Measurements from ENCODE around the gene PNKP. TPM values are rescaled to one million over a fixed set of nuclear protein-coding genes. Genes with fewer than 3 reads are reported as not detected.

The PNKP gene
- total RNA-seq, 1 donor from 2014 or later: 81.3 TPM

- H3K27ac Mint-ChIP-seq (ENCODE audit: unreplicated experiment): peak overlapping the region; percentile 44
- no peak for DNase-seq
- H3K9me3 Mint-ChIP-seq (ENCODE audit: unreplicated experiment): peaks cover 16% of the 10 kb centered on the region
- TF ChIP-seq CTCF (IDR thresholded peaks at IDR 0.05; ENCODE audit: partially characterized antibody, unreplicated experiment): no peak
- H3K36me3 Mint-ChIP-seq (ENCODE audit: unreplicated experiment): peaks cover 5% of the 10 kb centered on the region
- peaks cover 10% of the 10 kb centered on the region for H3K27me3 Mint-ChIP-seq (ENCODE audit: unreplicated experiment)
- H3K4me3 Mint-ChIP-seq (ENCODE audit: unreplicated experiment): peak overlapping the region; percentile 92
- peaks cover 17% of the 10 kb centered on the region for H3K4me1 Mint-ChIP-seq (ENCODE audit: low read depth, unreplicated experiment)
Measured at GRCh38 chr19:49850221-49850486, 17.2 kb downstream of the PNKP start.

DNA sequence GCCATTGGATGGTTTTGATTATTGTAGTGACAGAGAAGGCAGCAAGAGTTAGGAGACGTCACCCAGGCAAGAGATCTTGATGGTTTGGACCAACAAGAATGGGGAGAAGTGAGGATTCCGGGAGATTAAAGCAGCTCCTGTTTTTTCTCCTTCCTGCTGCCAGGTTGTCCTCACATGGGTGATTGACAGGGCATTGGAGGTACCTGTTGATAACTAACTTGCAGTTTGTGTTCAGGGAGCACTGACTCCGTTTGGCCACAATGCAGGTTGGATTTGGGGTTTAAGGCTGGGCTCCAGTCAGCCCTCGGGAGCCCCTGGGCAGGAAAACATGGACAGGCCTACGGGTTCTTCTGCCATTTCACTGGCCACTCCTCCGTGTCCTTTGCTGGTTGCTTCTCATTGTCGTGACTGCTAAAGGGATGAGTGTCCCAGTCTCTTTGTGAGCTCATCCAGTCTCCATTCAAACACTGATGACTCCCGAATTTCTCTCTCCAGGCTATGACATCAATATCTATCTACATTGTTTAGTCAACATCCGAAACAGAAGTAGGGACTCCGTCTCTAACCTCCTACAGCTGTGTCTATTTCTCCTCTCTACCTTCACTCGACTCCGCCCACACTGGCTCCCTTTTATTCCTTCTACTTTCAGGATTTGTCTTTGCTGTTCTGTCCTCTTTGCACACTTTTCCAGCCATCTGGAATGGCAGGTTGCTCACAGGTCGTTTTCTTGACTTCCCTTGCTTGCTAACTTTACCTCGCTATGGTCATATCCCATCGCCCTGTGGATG is 17.7 kb downstream of the PNKP start:
- no peak for TF ChIP-seq CTCF (IDR thresholded peaks at IDR 0.05; ENCODE audit: partially characterized antibody, unreplicated experiment)
- Mint-ChIP-seq H3K27me3 (ENCODE audit: unreplicated experiment) (peaks cover 10% of the 10 kb centered on the region), H3K4me1 (ENCODE audit: low read depth, unreplicated experiment) (peaks cover 17% of the 10 kb centered on the region), H3K4me3 (ENCODE audit: unreplicated experiment) (peak overlapping the region; percentile 92), H3K9me3 (ENCODE audit: unreplicated experiment) (peaks cover 16% of the 10 kb centered on the region), H3K27ac (ENCODE audit: unreplicated experiment) (peak overlapping the region; percentile 44), H3K36me3 (ENCODE audit: unreplicated experiment) (peaks cover 5% of the 10 kb centered on the region)
- DNase-seq: no peak

GRCh38 chr19:49848938-49849337 is 18.4 kb downstream of the PNKP start:
- peak overlapping the region; percentile 80 for H3K4me3 Mint-ChIP-seq (ENCODE audit: unreplicated experiment)
- H3K4me1 Mint-ChIP-seq (ENCODE audit: low read depth, unreplicated experiment): peaks cover 17% of the 10 kb centered on the region
- H3K36me3 Mint-ChIP-seq (ENCODE audit: unreplicated experiment): peaks cover 5% of the 10 kb centered on the region
- peaks cover 16% of the 10 kb centered on the region for H3K9me3 Mint-ChIP-seq (ENCODE audit: unreplicated experiment)
- no peak for TF ChIP-seq CTCF (IDR thresholded peaks at IDR 0.05; ENCODE audit: partially characterized antibody, unreplicated experiment)
- no peak overlapping the region for H3K27ac Mint-ChIP-seq (ENCODE audit: unreplicated experiment)
- no peak for DNase-seq
- H3K27me3 Mint-ChIP-seq (ENCODE audit: unreplicated experiment): peaks cover 10% of the 10 kb centered on the region

- peaks cover 5% of the 10 kb centered on the region for H3K36me3 Mint-ChIP-seq (ENCODE audit: unreplicated experiment)
- no peak for DNase-seq
- no peak overlapping the region for H3K4me3 Mint-ChIP-seq (ENCODE audit: unreplicated experiment)
- H3K4me1 Mint-ChIP-seq (ENCODE audit: low read depth, unreplicated experiment): peaks cover 15% of the 10 kb centered on the region
- peaks cover 10% of the 10 kb centered on the region for H3K27me3 Mint-ChIP-seq (ENCODE audit: unreplicated experiment)
- H3K27ac Mint-ChIP-seq (ENCODE audit: unreplicated experiment): no peak overlapping the region
- TF ChIP-seq CTCF (IDR thresholded peaks at IDR 0.05; ENCODE audit: partially characterized antibody, unreplicated experiment): no peak
- H3K9me3 Mint-ChIP-seq (ENCODE audit: unreplicated experiment): peaks cover 14% of the 10 kb centered on the region
Measured at GRCh38 chr19:49847731-49848696, 19.4 kb downstream of the PNKP start.
